ENCODE measurements around the gene MRTFA. TPM values are rescaled to one million over a fixed set of nuclear protein-coding genes. Genes with fewer than 3 reads are reported as not detected.

The MRTFA gene
- polyA plus RNA-seq, 2 of the 4 experiments (the other 2 are of a cell fraction), result 6.8 to 48.3 TPM

DNA sequence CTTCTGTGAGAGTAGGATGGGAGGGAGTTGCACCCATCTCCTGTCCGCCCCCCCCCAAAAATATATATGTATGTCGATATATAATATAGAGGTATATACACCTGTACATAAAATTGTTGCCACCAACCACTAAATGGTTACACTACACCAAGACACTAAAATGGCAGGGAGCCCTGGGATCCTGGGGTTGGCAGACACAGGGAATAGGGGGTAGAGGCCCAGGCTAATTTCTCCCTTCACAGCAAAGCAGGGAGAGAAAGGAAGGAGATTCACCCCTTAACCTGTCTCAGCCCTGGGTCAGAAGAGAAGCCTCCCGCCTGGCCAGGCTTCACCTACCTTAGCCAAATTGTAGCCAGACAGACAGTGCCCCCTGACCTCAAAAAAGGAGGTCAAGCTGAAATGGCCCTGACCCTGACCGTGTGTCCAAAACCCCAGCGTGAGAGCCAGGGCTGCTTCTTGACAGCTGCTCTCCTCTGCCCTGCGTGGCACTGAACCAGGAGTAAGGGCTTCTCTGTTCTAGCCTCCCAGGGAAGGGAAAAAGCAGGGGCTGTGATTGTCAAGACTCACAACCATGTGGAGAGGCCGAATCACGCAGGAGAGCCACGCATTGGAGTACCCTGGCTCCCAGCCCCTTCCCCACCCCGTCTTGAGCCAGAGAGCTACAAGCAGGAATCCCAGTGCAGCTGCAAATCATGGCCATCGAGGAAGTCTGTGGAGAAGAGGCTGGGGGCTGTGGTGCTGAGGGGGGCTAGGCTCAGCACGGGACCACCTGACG is 225.6 kb downstream of the MRTFA start:
- H3K4me2 ChIP-seq, result no peak overlapping the region
- WGBS (ENCODE audit: missing lambda C conversion rate), result 86% methylated on average over 10 of the region's 13 CpGs
- no peak for ATAC-seq
- H3K27ac ChIP-seq, result no peak overlapping the region
- ChIA-PET CTCF (interaction anchor here (0.6 to 1.7 kb wide), 2 partner anchors 17 to 305 kb away, joined by 3 to 4 read pairs; no protein-coding TSS in a partner anchor), POLR2A (no interaction called here)
- FAIRE-seq, result no peak
- DNase-seq (ENCODE audit: low read depth in 1 of 2, low spot score in 1 of 2), result no peak
- H3K4me1 ChIP-seq, result 0 out of 3 replicates have a peak, but pooled peaks cover 3% of the 10 kb centered on the region
- no peak for TF ChIP-seq ZNF302 (CRISPR knock-in tag; IDR thresholded peaks at IDR 0.05)
- TF ChIP-seq, protein P1, sequence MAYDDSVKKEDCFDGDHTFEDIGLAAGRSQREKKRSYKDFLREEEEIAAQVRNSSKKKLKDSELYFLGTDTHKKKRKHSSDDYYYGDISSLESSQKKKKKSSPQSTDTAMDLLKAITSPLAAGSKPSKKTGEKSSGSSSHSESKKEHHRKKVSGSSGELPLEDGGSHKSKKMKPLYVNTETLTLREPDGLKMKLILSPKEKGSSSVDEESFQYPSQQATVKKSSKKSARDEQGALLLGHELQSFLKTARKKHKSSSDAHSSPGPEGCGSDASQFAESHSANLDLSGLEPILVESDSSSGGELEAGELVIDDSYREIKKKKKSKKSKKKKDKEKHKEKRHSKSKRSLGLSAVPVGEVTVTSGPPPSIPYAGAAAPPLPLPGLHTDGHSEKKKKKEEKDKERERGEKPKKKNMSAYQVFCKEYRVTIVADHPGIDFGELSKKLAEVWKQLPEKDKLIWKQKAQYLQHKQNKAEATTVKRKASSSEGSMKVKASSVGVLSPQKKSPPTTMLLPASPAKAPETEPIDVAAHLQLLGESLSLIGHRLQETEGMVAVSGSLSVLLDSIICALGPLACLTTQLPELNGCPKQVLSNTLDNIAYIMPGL (CRISPR knock-in tag; IDR thresholded peaks at IDR 0.05; ENCODE audit: borderline replicate concordance), result no peak
- no peak for TF ChIP-seq TFCP2L1 (CRISPR knock-in tag; IDR thresholded peaks at IDR 0.05)
- no peak for TF ChIP-seq TP53 (CRISPR knock-in tag; IDR thresholded peaks at IDR 0.05)
- no peak for TF ChIP-seq CHD4 (IDR thresholded peaks at IDR 0.05; ENCODE audit: borderline replicate concordance)
- TF ChIP-seq, protein P2, sequence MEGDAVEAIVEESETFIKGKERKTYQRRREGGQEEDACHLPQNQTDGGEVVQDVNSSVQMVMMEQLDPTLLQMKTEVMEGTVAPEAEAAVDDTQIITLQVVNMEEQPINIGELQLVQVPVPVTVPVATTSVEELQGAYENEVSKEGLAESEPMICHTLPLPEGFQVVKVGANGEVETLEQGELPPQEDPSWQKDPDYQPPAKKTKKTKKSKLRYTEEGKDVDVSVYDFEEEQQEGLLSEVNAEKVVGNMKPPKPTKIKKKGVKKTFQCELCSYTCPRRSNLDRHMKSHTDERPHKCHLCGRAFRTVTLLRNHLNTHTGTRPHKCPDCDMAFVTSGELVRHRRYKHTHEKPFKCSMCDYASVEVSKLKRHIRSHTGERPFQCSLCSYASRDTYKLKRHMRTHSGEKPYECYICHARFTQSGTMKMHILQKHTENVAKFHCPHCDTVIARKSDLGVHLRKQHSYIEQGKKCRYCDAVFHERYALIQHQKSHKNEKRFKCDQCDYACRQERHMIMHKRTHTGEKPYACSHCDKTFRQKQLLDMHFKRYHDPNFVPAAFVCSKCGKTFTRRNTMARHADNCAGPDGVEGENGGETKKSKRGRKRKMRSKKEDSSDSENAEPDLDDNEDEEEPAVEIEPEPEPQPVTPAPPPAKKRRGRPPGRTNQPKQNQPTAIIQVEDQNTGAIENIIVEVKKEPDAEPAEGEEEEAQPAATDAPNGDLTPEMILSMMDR (IDR thresholded peaks at IDR 0.05), result no peak
- no peak for TF ChIP-seq EHMT2 (IDR thresholded peaks at IDR 0.05; ENCODE audit: low read depth)
- TF ChIP-seq HOXB5 (CRISPR knock-in tag; IDR thresholded peaks at IDR 0.05), result no peak
- no peak for TF ChIP-seq EHF (CRISPR knock-in tag; IDR thresholded peaks at IDR 0.05)
- no peak for TF ChIP-seq NFE2L2 (conservative IDR thresholded peaks at IDR 0.05; ENCODE audit: low read length)
- TF ChIP-seq RCOR1 (IDR thresholded peaks at IDR 0.05; ENCODE audit: low read depth, low read length), result no peak
- TF ChIP-seq, protein P3, sequence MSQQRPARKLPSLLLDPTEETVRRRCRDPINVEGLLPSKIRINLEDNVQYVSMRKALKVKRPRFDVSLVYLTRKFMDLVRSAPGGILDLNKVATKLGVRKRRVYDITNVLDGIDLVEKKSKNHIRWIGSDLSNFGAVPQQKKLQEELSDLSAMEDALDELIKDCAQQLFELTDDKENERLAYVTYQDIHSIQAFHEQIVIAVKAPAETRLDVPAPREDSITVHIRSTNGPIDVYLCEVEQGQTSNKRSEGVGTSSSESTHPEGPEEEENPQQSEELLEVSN (IDR thresholded peaks at IDR 0.05; ENCODE audit: borderline replicate concordance, low read depth), result no peak
- no peak for TF ChIP-seq NR3C1 (IDR thresholded peaks at IDR 0.05)
- TF ChIP-seq KDM1A (IDR thresholded peaks at IDR 0.05; ENCODE audit: low read depth), result no peak
- TF ChIP-seq, protein P4, sequence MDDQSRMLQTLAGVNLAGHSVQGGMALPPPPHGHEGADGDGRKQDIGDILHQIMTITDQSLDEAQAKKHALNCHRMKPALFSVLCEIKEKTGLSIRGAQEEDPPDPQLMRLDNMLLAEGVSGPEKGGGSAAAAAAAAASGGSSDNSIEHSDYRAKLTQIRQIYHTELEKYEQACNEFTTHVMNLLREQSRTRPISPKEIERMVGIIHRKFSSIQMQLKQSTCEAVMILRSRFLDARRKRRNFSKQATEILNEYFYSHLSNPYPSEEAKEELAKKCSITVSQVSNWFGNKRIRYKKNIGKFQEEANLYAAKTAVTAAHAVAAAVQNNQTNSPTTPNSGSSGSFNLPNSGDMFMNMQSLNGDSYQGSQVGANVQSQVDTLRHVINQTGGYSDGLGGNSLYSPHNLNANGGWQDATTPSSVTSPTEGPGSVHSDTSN (IDR thresholded peaks at IDR 0.05), result no peak
- TF ChIP-seq, protein P5, sequence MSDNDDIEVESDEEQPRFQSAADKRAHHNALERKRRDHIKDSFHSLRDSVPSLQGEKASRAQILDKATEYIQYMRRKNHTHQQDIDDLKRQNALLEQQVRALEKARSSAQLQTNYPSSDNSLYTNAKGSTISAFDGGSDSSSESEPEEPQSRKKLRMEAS (IDR thresholded peaks at IDR 0.05), result no peak
- H3K4me3 ChIP-seq, result no peak overlapping the region
- no peaks in the 10 kb centered on the region for H3K9me3 ChIP-seq

DNA sequence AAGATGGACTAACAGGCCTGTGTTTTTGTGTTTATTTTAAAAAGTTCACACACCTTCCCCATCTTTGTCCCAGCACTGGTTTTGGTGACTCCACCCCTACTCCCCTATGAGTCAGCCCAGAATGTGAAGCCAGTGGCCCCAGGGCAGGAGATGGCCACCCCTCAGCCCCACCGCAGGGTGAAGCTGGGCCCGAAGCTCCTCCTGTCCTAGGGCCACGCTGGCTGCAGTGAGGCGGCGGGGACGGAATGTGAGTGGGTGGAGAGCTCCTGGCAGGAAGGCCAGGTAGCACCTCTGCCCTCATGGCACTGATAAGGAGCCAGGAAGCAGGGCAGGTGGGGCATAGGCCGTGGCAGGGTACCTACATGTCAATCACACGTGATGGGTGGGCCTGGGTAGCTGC is 226.2 kb downstream of the MRTFA start:
- 75% methylated on average over 4 of the region's 8 CpGs for WGBS (ENCODE audit: missing lambda C conversion rate)
- FAIRE-seq, result no peak
- POLR2A ChIA-PET, result no interaction called here
- Histone ChIP-seq H3K4me1 (0 out of 3 replicates have a peak, but pooled peaks cover 3% of the 10 kb centered on the region), H3K4me2 (no peak overlapping the region), H3K27ac (no peak overlapping the region), H3K9me3 (no peaks in the 10 kb centered on the region), H3K4me3 (no peak overlapping the region)
- ATAC-seq, result no peak
- TF ChIP-seq KDM1A (IDR thresholded peaks at IDR 0.05; ENCODE audit: low read depth) (no peak), FOSL2 (IDR thresholded peaks at IDR 0.05) (no peak), FOSL2 (CRISPR knock-in tag; IDR thresholded peaks at IDR 0.05) (no peak)
- TF ChIP-seq, protein P6, sequence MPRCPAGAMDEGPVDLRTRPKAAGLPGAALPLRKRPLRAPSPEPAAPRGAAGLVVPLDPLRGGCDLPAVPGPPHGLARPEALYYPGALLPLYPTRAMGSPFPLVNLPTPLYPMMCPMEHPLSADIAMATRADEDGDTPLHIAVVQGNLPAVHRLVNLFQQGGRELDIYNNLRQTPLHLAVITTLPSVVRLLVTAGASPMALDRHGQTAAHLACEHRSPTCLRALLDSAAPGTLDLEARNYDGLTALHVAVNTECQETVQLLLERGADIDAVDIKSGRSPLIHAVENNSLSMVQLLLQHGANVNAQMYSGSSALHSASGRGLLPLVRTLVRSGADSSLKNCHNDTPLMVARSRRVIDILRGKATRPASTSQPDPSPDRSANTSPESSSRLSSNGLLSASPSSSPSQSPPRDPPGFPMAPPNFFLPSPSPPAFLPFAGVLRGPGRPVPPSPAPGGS (IDR thresholded peaks at IDR 0.05), result no peak
- DNase-seq (ENCODE audit: low read depth in 1 of 2, low spot score in 1 of 2), result no peak
- CTCF ChIA-PET, result interaction anchor here (0.6 to 1.7 kb wide), 3 partner anchors 11 to 305 kb away, joined by 3 to 4 read pairs (median 4); no protein-coding TSS in a partner anchor

All from A549 (cell line).